Mammary epithelial cell (primary cell): ENCODE data around the gene RPS6KA3.

ENCODE experiments used
- EZH2 ChIP-seq: IDR thresholded peaks from 2 replicates; pipeline ENCODE4 v1.6.1; 2012; ENCODE audit warnings: low read length, inconsistent platforms, borderline replicate concordance
- TF ChIP-seq, protein P1 (sequence below), 2 donors: IDR thresholded peaks in 1 of 2; conservative IDR thresholded peaks in 1 of 2; 2 replicates each; pipeline ENCODE4 v1.5.1; 2011 to 2012; ENCODE audit warnings: inconsistent platforms in 2 of 2, low read length in 2 of 2, mild to moderate bottlenecking in 2 of 2, control low read depth in 1 of 2, low read depth in 1 of 2; ENCODE audit not compliant: insufficient read depth in 1 of 2; ENCODE audit errors: extremely low read depth in 1 of 2

DNA sequence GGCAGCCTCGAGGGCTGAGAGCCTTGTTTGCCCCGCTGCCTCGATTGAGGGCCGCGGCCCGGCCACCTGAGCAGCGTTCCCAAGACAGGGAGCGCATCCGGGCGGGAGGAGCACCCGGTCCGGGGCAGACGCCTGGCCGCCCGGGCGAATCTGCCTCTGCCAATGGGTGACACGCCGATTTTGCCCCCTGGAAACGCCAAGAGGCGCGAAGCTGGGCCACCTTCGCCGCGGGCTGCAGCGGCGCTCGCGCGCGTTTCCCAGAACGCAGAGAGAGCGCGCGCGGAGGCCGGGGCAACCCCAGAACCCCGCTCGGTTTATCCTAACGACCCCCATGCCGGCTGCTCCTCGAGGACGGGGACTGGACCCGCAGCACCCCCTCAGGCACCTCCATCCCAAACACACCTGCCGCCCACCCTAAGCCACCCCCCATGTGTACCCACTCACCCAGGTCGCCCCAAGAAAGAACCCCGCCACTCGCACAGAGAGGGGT, 150.6 kb downstream of the RPS6KA3 start:
- TF ChIP-seq EZH2: no peak
- TF ChIP-seq, protein P1, sequence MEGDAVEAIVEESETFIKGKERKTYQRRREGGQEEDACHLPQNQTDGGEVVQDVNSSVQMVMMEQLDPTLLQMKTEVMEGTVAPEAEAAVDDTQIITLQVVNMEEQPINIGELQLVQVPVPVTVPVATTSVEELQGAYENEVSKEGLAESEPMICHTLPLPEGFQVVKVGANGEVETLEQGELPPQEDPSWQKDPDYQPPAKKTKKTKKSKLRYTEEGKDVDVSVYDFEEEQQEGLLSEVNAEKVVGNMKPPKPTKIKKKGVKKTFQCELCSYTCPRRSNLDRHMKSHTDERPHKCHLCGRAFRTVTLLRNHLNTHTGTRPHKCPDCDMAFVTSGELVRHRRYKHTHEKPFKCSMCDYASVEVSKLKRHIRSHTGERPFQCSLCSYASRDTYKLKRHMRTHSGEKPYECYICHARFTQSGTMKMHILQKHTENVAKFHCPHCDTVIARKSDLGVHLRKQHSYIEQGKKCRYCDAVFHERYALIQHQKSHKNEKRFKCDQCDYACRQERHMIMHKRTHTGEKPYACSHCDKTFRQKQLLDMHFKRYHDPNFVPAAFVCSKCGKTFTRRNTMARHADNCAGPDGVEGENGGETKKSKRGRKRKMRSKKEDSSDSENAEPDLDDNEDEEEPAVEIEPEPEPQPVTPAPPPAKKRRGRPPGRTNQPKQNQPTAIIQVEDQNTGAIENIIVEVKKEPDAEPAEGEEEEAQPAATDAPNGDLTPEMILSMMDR (conservative IDR thresholded peaks at IDR 0.05 in 1 of 2, IDR thresholded peaks at IDR 0.05 in 1 of 2; ENCODE audit: extremely low read depth in 1 of 2, insufficient read depth in 1 of 2, low read depth in 1 of 2, low read length in 2 of 2): no peak
